CD4-positive, alpha-beta T cell (primary cell): ENCODE results near the gene SEMA6D. TPM values are rescaled to one million over a fixed set of nuclear protein-coding genes. Genes with fewer than 3 reads are reported as not detected.

Experiments
- ATAC-seq: fragments of 200-7000 bp; cut with Tn5 transposase; one replicate; pipeline ENCODE4 v1.10.0; 2022; ENCODE audit warnings: mild to moderate bottlenecking; ENCODE audit not compliant: poor library complexity
- CTCF ChIA-PET: fragments of 350-600 bp; sonication (Branson Sonifier 250); formaldehyde crosslinking; loops from one replicate; lab custom pipeline; 2021; ENCODE audit warnings: antibody characterized with exemption, inconsistent platforms; lab: Charles Lee
- POLR2A ChIA-PET: fragments of 350-600 bp; sonication (Branson Sonifier 250); formaldehyde crosslinking; loops from one replicate; lab custom pipeline; 2021; ENCODE audit warnings: antibody characterized with exemption, inconsistent platforms; lab: Charles Lee
- DNase-seq, 14 experiments: peaks; one replicate each; pipeline ENCODE4 v3.0.0-alpha.2; 2013 to 2020; ENCODE audit warnings: mixed read lengths in 2 of 14
- H3K27ac ChIP-seq, 2 donors: one replicate each; pipeline versions ENCODE4 v1.5.1 to v1.7.0; 2013; ENCODE audit warnings: low read length in 2 of 2, low read depth in 1 of 2, mild to moderate bottlenecking in 1 of 2
- H3K27me3 ChIP-seq, 2 experiments: 1 replicate in 1 of 2; 2 replicates in 1 of 2; pipeline versions ENCODE4 v1.6.1 to v1.7.0; 2013; ENCODE audit warnings: low read length in 2 of 2, control low read depth in 1 of 2, mild to moderate bottlenecking in 1 of 2, moderate library complexity in 1 of 2; ENCODE audit not compliant: insufficient read depth in 2 of 2, control insufficient read depth in 1 of 2
- H3K36me3 ChIP-seq: one replicate; pipeline ENCODE4 v1.6.1; 2013; ENCODE audit warnings: low read length, control low read depth; ENCODE audit not compliant: insufficient read depth
- H3K4me1 ChIP-seq: one replicate; pipeline ENCODE4 v1.6.1; 2013; ENCODE audit warnings: low read length, control low read depth; ENCODE audit not compliant: insufficient read depth
- H3K4me3 ChIP-seq: one replicate; pipeline ENCODE4 v1.5.1; 2013; ENCODE audit warnings: mild to moderate bottlenecking, low read length, moderate library complexity
- H3K9me3 ChIP-seq, 2 experiments: 1 replicate in 1 of 2; 2 replicates in 1 of 2; pipeline versions ENCODE4 v1.6.1 to v1.7.0; 2013; ENCODE audit warnings: low read length in 2 of 2, mild to moderate bottlenecking in 2 of 2, control low read depth in 1 of 2, moderate library complexity in 1 of 2; ENCODE audit not compliant: control insufficient read depth in 1 of 2, insufficient read depth in 1 of 2
- H3K27ac Mint-ChIP-seq: one replicate; pipeline ENCODE4 v1.8.0; 2020; ENCODE audit warnings: mixed read lengths
- H3K27me3 Mint-ChIP-seq: one replicate; pipeline ENCODE4 v1.8.0; 2021; ENCODE audit warnings: mixed read lengths
- H3K36me3 Mint-ChIP-seq: one replicate; pipeline ENCODE4 v1.8.0; 2021; ENCODE audit warnings: low read depth, mixed read lengths
- H3K4me1 Mint-ChIP-seq: one replicate; pipeline ENCODE4 v1.8.0; 2021; ENCODE audit warnings: low read depth, mixed read lengths
- H3K4me3 Mint-ChIP-seq: one replicate; pipeline ENCODE4 v1.8.0; 2020; ENCODE audit warnings: mild to moderate bottlenecking, mixed read lengths
- H3K9me3 Mint-ChIP-seq: one replicate; pipeline ENCODE4 v1.8.0; 2020; ENCODE audit warnings: mixed read lengths
- intact Hi-C, 2 experiments: fragments of 100-400 bp; cut with DNase I in 1 of 2; cut with micrococcal nuclease in 1 of 2; formaldehyde crosslinking; loops; one replicate each; pipeline versions ENCODE4 v1.15.1 to v1.9.0; 2023 to 2025; cut with DNase I, micrococcal nuclease
- total RNA-seq, 174 experiments: library from RNA in 2 of 174; stranded (reverse) in 2 of 174; gene quantifications; one replicate each; pipeline ENCODE4 v1.2.3 and lab custom pipeline; 2021 to 2026
- TF ChIP-seq, protein P1 (sequence below): fragments of 200-600 bp; IDR thresholded peaks from one replicate; pipeline ENCODE4 v1.8.0; 2022; ENCODE audit warnings: antibody characterized with exemption, mild to moderate bottlenecking

Gene SEMA6D
- total RNA-seq, 2 experiments from 2014 or later = not detected

DNA sequence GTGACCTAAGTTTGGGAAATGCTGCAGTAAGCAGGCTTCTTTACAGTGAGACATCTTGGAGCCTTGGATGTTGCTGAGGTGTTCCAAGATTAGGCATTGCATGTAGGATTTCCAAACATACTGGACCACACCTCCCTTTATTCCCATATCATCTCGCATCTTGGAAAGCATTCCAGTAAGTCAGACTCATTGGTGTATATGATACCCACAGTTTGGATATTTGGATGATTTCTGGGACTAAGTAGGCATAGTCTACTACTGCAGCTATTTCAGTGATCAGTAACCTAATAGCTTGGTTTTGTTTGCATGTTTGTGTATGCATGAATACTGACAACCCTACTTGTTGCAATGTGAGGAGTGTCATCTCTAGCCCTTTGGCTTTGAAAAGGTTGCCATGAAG lies 97.3 kb downstream of the SEMA6D start:
- CTCF ChIA-PET = no interaction called here
- Histone ChIP-seq H3K27me3 (peaks cover 0 to 4% of the 10 kb centered on the region in 2 experiments), H3K4me1 (no peaks in the 10 kb centered on the region), H3K4me3 (no peak overlapping the region), H3K36me3 (no peaks in the 10 kb centered on the region), H3K27ac (no peak overlapping the region), H3K9me3 (no peaks in the 10 kb centered on the region)
- H3K27me3 Mint-ChIP-seq = no peaks in the 10 kb centered on the region
- no peak overlapping the region for H3K4me3 Mint-ChIP-seq
- intact Hi-C loops = no loop called here
- H3K4me1 Mint-ChIP-seq = peaks cover 3% of the 10 kb centered on the region
- POLR2A ChIA-PET = no interaction called here
- no peaks in the 10 kb centered on the region for H3K9me3 Mint-ChIP-seq
- TF ChIP-seq, protein P1, sequence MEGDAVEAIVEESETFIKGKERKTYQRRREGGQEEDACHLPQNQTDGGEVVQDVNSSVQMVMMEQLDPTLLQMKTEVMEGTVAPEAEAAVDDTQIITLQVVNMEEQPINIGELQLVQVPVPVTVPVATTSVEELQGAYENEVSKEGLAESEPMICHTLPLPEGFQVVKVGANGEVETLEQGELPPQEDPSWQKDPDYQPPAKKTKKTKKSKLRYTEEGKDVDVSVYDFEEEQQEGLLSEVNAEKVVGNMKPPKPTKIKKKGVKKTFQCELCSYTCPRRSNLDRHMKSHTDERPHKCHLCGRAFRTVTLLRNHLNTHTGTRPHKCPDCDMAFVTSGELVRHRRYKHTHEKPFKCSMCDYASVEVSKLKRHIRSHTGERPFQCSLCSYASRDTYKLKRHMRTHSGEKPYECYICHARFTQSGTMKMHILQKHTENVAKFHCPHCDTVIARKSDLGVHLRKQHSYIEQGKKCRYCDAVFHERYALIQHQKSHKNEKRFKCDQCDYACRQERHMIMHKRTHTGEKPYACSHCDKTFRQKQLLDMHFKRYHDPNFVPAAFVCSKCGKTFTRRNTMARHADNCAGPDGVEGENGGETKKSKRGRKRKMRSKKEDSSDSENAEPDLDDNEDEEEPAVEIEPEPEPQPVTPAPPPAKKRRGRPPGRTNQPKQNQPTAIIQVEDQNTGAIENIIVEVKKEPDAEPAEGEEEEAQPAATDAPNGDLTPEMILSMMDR = no peak
- no peak overlapping the region for H3K27ac Mint-ChIP-seq
- ATAC-seq = no peak
- no peaks in the 10 kb centered on the region for H3K36me3 Mint-ChIP-seq
- DNase-seq = no peak

DNA sequence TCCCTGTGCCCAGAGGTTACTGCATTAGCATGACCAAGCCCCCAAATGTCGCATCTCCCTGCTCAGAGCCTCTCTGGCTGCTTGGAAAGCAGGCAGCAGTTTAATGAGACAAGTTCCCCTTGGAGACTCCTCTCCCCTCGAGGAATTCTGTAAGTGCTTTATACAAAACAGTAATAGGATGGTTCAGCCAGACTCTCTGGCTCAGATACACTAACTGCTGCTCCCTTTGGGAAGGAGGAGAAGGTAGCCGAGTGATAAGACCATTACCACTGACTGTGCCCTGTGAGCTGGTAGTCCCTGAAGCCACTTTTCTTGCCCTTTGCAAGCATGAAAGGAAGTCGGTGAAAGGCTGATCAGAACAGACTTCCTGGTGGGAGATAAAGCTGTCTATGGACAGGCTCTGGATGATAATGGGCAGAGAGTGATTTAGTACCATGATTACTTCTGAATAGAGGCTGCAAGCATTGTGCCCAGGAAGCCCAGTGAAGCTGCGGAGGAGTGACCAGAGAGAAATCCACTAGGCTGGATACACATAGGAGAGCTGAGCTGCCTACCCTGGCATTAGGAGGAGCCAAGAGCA lies 100.8 kb downstream of the SEMA6D start:
- H3K4me1 ChIP-seq = no peaks in the 10 kb centered on the region
- DNase-seq (no peak), ATAC-seq (no peak)
- CTCF ChIA-PET = no interaction called here
- no peaks in the 10 kb centered on the region for H3K9me3 Mint-ChIP-seq
- H3K4me3 ChIP-seq = no peak overlapping the region
- TF ChIP-seq, protein P1 = no peak
- peaks cover 0 to 4% of the 10 kb centered on the region in 2 experiments for H3K27me3 ChIP-seq
- intact Hi-C loops = no loop called here
- peaks cover 3% of the 10 kb centered on the region for H3K4me1 Mint-ChIP-seq
- POLR2A ChIA-PET = no interaction called here
- H3K27me3 Mint-ChIP-seq = no peaks in the 10 kb centered on the region
- no peak overlapping the region for H3K4me3 Mint-ChIP-seq
- no peaks in the 10 kb centered on the region for H3K36me3 Mint-ChIP-seq
- no peaks in the 10 kb centered on the region for H3K36me3 ChIP-seq
- H3K9me3 ChIP-seq = no peaks in the 10 kb centered on the region
- no peak overlapping the region for H3K27ac ChIP-seq
- H3K27ac Mint-ChIP-seq = no peak overlapping the region

DNA sequence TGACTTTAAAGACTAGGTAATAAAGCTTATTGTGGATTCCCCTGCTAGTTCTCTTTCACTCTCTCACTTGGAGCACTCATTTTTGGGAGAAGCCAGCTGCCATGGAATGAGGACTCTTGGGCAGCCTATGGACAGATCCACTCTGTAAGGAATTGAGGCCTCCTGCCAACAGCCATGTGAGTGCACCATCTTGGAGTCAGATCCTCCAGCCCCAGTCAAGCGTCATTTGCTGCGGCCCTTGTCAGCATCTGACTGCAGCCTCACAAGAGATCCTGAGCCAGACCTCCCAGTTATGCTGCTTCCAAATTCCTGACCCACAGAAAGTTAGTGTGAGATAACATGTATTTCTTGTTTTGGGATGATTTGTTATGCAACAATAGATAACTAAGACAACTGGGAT lies 101.9 kb downstream of the SEMA6D start:
- peaks cover 0 to 4% of the 10 kb centered on the region in 2 experiments for H3K27me3 ChIP-seq
- no peaks in the 10 kb centered on the region for H3K36me3 ChIP-seq
- no peak overlapping the region for H3K4me3 ChIP-seq
- no peak overlapping the region for H3K27ac ChIP-seq
- H3K9me3 ChIP-seq = no peaks in the 10 kb centered on the region
- ATAC-seq (no peak), DNase-seq (no peak)
- no peaks in the 10 kb centered on the region for H3K4me1 ChIP-seq
- Mint-ChIP-seq H3K27ac (no peak overlapping the region), H3K9me3 (no peaks in the 10 kb centered on the region), H3K36me3 (no peaks in the 10 kb centered on the region), H3K4me3 (no peak overlapping the region), H3K4me1 (peaks cover 2% of the 10 kb centered on the region), H3K27me3 (no peaks in the 10 kb centered on the region)
- CTCF ChIA-PET = no interaction called here
- POLR2A ChIA-PET = no interaction called here
- intact Hi-C loops = no loop called here
- TF ChIP-seq, protein P1 = no peak
